Memory B cell (primary cell): ENCODE data around the gene SEMG1.

Experiments
- ATAC-seq: fragments of 150-1000 bp; cut with Tn5 transposase; 2 replicates; pipeline ENCODE4 v1.10.0; 2021; ENCODE audit warnings: low read depth, mild to moderate bottlenecking, moderate library complexity
- DNase-seq, 2 donors: peaks; one replicate each; pipeline ENCODE4 v3.0.0; 2022; ENCODE audit warnings: low spot score in 2 of 2
- H3K27ac Mint-ChIP-seq: one replicate; pipeline ENCODE4 v1.8.0; 2022; ENCODE audit warnings: mild to moderate bottlenecking, moderate library complexity, mixed read lengths
- H3K27me3 Mint-ChIP-seq: one replicate; pipeline ENCODE4 v1.8.0; 2022; ENCODE audit warnings: mixed read lengths
- H3K36me3 Mint-ChIP-seq: one replicate; pipeline ENCODE4 v1.8.0; 2022; ENCODE audit warnings: mild to moderate bottlenecking, mixed read lengths
- H3K4me1 Mint-ChIP-seq: one replicate; pipeline ENCODE4 v1.8.0; 2022; ENCODE audit warnings: mixed read lengths
- H3K4me3 Mint-ChIP-seq: one replicate; pipeline ENCODE4 v1.8.0; 2022; ENCODE audit warnings: mild to moderate bottlenecking, moderate library complexity, mixed read lengths
- H3K9me3 Mint-ChIP-seq: one replicate; pipeline ENCODE4 v1.8.0; 2022; ENCODE audit warnings: mixed read lengths

Gene SEMG1

DNA sequence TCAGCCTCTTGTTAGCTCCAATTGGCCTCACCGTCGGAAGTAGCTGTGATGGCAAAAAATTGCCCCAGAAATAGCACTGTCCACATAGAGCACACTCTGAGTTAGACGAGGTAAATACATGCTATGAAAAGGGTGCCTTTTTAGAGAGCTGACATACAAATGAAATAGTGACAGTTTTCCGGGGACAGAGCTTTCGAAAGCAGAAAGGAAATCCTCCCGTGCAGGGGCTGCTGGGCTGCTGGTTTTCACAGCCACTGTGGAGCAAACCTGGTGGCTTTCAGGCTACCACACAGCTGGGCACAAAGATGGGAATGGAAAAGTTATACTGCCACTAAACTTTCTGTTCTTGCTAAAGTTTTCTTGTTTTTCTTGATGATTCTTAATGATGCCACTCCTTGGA lies 39.3 kb downstream of the SEMG1 start:
- DNase-seq (no peak), ATAC-seq (no peak)
- no peaks in the 10 kb centered on the region for H3K9me3 Mint-ChIP-seq
- H3K27ac Mint-ChIP-seq: no peak overlapping the region
- no peaks in the 10 kb centered on the region for H3K4me1 Mint-ChIP-seq
- H3K36me3 Mint-ChIP-seq: no peaks in the 10 kb centered on the region
- no peak overlapping the region for H3K4me3 Mint-ChIP-seq
- H3K27me3 Mint-ChIP-seq: peaks cover 12% of the 10 kb centered on the region

DNA sequence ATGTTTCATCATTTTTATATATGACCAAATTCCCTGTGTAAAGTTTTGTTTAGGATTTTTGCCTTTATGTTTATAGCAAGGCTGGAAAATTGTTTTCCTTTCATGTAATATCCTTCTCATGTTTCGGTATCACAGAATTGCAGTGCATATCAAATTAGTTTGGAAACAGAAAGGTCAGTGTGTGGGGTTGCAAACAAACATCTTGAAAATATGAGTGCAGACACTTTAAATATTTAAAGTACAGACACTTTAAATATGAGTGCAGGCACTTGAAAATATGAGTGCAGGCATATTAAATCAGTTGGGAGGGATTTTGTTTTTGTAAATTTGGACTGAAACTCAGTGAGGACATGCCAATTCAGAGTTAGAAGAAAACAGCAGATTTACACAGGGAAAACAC lies 41.0 kb downstream of the SEMG1 start:
- Mint-ChIP-seq H3K27ac (no peak overlapping the region), H3K36me3 (no peaks in the 10 kb centered on the region), H3K27me3 (peaks cover 19% of the 10 kb centered on the region), H3K9me3 (no peaks in the 10 kb centered on the region), H3K4me1 (no peaks in the 10 kb centered on the region), H3K4me3 (no peak overlapping the region)
- DNase-seq: no peak
- no peak for ATAC-seq

DNA sequence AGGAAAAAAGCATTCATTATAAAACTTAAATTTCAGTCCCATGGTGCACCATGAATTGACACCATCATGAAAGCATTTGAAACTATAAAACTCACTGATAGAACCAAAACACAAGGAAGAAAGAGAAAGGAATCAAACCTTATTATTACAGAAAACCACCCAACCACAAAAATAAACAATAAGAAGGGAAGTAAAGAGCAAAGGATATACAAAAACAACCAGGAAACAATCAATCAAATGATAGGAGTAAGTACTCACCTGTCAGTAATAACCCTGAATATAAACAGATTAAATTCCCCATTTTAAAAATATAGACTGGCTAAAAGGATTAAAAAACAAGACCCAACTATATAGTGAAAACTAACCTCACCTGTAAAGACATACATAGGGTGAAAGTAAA lies 41.8 kb downstream of the SEMG1 start:
- ATAC-seq (no peak), DNase-seq (no peak)
- Mint-ChIP-seq H3K27me3 (peaks cover 23% of the 10 kb centered on the region), H3K4me1 (no peaks in the 10 kb centered on the region), H3K36me3 (no peaks in the 10 kb centered on the region), H3K4me3 (no peak overlapping the region), H3K9me3 (no peaks in the 10 kb centered on the region), H3K27ac (no peak overlapping the region)

DNA sequence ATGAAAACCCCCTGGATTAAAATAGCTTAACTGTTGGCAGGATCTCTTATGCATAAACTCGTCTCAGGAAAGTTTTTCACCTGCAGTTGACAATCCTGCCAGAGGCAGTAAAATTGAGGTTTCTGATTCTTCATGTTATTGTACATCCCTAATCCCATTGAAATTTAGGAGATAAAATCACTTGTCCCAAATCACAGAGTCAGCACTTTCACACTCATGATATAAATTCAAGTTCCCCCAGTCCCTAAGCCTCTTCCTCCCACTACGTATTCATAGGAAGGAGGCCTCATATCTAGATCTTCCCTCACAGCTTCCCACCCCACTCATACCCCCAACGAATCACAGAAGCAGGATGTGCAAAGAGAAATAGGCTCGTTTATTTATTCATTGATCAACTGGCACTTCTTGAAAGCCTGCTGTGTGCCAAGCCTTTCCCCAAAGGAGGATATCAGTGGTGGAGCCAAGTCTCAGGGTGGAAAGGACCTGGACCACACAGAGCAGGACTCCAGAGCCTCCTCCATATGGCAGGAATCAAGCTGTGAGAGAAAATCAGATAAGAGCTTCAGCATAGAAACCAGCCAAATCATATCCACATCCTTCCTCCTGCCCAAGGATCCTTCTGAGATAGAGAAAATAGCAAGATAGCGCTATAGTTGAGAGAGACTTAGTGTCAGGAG lies 45.2 kb downstream of the SEMG1 start:
- H3K36me3 Mint-ChIP-seq: no peaks in the 10 kb centered on the region
- no peak overlapping the region for H3K4me3 Mint-ChIP-seq
- ATAC-seq (no peak), DNase-seq (no peak)
- H3K27ac Mint-ChIP-seq: no peak overlapping the region
- H3K4me1 Mint-ChIP-seq: no peaks in the 10 kb centered on the region
- peaks cover 22% of the 10 kb centered on the region for H3K27me3 Mint-ChIP-seq
- H3K9me3 Mint-ChIP-seq: no peaks in the 10 kb centered on the region

DNA sequence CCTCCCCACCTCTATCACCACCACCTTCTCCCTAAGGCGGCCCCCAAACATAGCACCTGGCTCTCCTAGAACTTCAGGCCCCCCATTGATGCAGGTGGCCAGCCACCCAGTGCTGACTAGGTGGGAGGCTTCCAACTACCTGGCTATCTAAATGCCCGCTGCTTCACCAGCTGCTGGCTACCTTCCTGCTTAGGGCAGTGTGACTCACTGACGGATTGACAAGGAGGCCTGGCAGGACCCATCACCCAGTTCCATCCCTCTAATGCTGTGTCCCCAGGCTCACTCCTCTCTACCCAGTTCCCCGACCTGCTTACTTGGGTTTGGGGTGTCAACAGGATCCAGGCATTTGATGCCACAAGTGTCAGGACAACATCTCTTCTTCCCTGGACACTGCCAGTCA lies 46.4 kb downstream of the SEMG1 start:
- Mint-ChIP-seq H3K9me3 (no peaks in the 10 kb centered on the region), H3K36me3 (no peaks in the 10 kb centered on the region), H3K4me1 (no peaks in the 10 kb centered on the region), H3K27ac (no peak overlapping the region), H3K4me3 (no peak overlapping the region), H3K27me3 (peaks cover 17% of the 10 kb centered on the region)
- ATAC-seq (no peak), DNase-seq (no peak)

DNA sequence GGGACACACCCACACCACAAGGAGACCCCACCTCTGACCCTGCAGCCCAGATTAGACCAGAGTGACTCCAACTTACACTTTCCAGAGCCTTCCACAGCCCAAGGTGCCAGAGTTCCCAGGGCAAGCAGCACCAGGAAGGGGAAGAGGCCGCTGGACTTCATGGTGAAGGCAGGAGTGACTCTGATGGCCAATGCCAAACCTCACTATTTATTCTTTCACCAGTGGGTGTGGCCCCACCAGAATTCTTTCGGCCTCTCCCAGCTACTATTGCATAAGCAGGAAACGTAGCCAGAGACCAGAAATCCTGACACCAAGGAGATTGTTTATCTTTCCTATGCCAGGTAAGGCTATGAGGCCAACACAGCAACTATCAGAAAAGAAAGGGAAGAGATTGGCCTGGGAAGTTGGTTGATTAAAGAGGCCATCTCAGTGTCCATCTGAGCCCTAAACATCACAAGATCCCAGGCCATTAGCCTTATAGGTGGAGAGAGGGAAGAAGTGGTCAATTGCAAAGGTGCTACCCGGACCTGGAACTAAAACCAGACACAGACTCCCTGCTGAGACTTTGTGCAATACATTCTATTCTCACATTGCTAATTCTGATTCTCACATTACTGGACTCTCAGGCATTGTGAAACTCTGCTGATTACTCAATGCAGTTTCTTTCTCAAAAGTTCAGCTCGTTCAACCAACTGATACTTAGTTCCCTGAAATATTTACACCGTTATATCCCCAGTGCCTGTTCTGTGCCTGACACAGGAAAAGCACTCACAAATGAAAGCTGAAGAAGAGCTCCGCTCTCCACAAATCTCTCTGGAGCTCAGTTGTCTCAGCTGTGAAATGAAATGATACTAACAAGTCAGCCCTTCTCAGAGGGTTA lies 47.8 kb downstream of the SEMG1 start, which contains the start of gene SLPI:
Gene SLPI (minus strand): TSS at position 182 of the 880 bp plus-strand sequence. CDS start 21 bp downstream, at position 161.
- Mint-ChIP-seq H3K4me1 (no peaks in the 10 kb centered on the region), H3K9me3 (no peaks in the 10 kb centered on the region), H3K4me3 (no peak within 1 kb of the TSS), H3K27me3 (peaks cover 18% of the 10 kb centered on the region), H3K27ac (no peak within 1 kb of the TSS), H3K36me3 (no peaks in the 10 kb centered on the region)
- ATAC-seq (no peak), DNase-seq (no peak)

DNA sequence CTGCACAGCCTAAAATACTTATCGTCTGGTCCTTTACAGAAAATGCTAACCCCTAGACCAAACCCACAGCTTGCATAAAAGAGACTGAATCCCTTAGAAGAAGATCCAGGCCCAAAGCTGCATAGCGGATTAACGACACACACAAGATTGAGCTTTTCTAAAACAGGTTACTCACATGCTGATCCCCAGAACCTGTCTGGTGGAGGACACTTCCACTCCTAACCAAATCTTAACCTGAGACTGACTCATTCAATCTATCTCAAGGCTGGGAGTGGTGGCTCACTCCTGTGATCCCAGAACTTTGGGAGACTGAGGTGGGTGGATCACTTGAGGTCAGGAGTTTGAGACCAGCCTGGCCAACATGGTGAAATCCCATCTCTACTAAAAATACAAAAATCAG lies 50.3 kb downstream of the SEMG1 start:
- DNase-seq (no peak), ATAC-seq (no peak)
- no peaks in the 10 kb centered on the region for H3K36me3 Mint-ChIP-seq
- peaks cover 20% of the 10 kb centered on the region for H3K27me3 Mint-ChIP-seq
- H3K9me3 Mint-ChIP-seq: no peaks in the 10 kb centered on the region
- H3K4me3 Mint-ChIP-seq: no peak overlapping the region
- no peaks in the 10 kb centered on the region for H3K4me1 Mint-ChIP-seq
- no peak overlapping the region for H3K27ac Mint-ChIP-seq

DNA sequence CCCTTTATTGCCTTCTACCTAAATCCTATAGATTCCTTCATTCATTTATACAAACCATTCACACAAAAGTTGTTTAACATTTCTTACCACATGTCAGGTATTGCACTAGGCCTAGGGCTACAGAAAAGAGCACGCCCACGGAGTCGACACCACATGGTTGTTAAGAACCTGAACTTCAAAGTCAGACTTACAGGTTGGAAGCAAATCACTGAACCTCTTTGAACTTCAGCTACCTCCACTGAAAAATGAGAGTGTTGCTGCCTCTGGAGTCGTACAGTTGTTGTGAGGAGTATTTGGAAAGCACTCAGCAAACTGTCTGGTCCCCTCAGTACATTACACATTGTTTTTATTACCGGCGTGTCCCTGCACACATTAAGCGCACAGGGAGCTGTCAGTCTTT lies 50.9 kb downstream of the SEMG1 start:
- DNase-seq (no peak), ATAC-seq (no peak)
- Mint-ChIP-seq H3K27me3 (peaks cover 16% of the 10 kb centered on the region), H3K4me1 (no peaks in the 10 kb centered on the region), H3K4me3 (no peak overlapping the region), H3K36me3 (no peaks in the 10 kb centered on the region), H3K9me3 (no peaks in the 10 kb centered on the region), H3K27ac (no peak overlapping the region)

DNA sequence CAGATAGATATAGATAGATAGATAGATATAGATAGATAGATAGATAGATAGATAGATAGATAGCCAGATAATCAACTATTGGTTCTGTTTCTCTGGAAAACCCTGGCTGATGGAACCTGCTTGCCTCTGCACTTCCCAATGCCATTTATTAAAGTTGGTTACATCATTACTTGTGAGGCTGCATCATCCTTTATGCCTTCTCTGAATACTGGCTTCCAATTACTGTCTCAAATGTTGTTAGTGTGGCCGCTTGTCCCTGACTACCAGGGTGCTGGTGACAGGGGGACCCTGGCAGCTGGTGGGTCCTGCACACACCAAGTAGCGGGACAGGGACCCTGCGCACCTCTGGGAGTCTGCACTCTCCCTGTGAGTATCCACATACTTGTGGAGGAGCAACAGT lies 51.4 kb downstream of the SEMG1 start:
- Mint-ChIP-seq H3K4me1 (no peaks in the 10 kb centered on the region), H3K9me3 (no peaks in the 10 kb centered on the region), H3K36me3 (no peaks in the 10 kb centered on the region), H3K4me3 (no peak overlapping the region), H3K27ac (no peak overlapping the region), H3K27me3 (peaks cover 18% of the 10 kb centered on the region)
- DNase-seq (no peak), ATAC-seq (no peak)

DNA sequence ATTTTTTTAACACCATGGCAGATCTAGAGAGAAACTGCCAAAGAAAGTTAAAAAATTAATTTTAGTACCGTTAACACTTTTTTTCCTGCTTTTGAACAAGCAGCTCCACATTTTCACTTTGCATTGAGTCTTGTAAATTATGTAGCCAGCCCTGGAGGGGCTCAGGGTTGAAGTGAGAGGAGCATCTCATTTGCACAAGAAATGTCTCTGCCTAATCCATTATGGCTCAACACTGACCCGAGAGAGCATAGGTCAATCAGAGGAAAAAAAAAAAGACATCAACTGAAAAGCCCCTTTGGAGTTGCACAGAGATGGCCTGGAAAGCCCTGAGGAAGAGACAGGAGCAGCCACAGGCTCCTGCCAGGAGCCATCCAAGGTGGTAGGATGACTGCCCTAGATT lies 51.8 kb downstream of the SEMG1 start:
- Mint-ChIP-seq H3K4me3 (no peak overlapping the region), H3K4me1 (no peaks in the 10 kb centered on the region), H3K27ac (no peak overlapping the region), H3K9me3 (no peaks in the 10 kb centered on the region), H3K36me3 (no peaks in the 10 kb centered on the region), H3K27me3 (peaks cover 16% of the 10 kb centered on the region)
- ATAC-seq (no peak), DNase-seq (no peak)
